ENCODE data around the gene ISG15. TPM values are rescaled to one million over a fixed set of nuclear protein-coding genes. Genes with fewer than 3 reads are reported as not detected.

The ISG15 gene
- total and polyA plus RNA-seq, 2 of the 13 experiments (the other 11 are each of a cell fraction or from before 2014, with no cell fraction given), result 42.1 to 54.9 TPM

DNA sequence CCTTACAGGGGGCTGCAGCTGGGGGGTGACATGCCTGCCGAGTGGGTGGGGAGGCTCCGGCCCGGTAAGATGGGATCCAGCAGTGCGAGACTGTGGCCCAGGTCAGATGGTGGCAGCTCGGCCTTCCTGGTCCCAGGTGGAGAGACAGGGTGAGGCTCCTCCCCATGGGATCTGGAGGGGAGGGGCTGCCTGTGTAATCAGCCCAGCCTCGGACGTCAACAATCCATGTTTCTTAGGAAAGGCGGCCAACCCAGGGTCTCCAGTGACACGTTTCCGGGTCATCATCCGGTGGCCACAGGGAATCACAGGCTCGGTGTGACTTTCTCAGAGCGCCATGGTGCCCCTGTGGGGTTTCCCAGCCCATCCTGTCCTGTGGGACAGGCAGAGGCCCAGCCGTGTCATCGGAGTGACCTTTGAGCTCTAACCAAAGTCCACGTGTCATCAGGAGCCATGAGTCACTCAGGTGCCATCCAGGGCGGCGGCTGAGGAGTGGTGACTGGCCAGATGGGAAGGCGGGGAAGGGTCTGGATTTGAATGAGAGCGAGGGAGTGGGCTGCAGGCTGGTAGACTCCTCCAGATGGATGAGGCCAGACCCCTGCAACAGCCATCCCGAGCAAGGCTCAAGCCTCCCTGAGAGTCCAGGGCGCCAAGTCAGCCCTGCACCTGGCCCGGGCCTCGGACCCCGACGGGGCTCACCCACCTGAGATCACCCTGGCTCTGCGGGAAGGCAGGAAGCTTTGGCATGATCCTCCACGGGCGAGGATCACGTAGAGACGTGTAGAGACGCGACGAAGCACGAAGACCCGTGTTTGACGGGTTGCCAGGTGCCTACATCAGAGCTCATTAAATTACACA lies 6.8 kb upstream of the ISG15 start (continued):
- TF ChIP-seq, protein P1, sequence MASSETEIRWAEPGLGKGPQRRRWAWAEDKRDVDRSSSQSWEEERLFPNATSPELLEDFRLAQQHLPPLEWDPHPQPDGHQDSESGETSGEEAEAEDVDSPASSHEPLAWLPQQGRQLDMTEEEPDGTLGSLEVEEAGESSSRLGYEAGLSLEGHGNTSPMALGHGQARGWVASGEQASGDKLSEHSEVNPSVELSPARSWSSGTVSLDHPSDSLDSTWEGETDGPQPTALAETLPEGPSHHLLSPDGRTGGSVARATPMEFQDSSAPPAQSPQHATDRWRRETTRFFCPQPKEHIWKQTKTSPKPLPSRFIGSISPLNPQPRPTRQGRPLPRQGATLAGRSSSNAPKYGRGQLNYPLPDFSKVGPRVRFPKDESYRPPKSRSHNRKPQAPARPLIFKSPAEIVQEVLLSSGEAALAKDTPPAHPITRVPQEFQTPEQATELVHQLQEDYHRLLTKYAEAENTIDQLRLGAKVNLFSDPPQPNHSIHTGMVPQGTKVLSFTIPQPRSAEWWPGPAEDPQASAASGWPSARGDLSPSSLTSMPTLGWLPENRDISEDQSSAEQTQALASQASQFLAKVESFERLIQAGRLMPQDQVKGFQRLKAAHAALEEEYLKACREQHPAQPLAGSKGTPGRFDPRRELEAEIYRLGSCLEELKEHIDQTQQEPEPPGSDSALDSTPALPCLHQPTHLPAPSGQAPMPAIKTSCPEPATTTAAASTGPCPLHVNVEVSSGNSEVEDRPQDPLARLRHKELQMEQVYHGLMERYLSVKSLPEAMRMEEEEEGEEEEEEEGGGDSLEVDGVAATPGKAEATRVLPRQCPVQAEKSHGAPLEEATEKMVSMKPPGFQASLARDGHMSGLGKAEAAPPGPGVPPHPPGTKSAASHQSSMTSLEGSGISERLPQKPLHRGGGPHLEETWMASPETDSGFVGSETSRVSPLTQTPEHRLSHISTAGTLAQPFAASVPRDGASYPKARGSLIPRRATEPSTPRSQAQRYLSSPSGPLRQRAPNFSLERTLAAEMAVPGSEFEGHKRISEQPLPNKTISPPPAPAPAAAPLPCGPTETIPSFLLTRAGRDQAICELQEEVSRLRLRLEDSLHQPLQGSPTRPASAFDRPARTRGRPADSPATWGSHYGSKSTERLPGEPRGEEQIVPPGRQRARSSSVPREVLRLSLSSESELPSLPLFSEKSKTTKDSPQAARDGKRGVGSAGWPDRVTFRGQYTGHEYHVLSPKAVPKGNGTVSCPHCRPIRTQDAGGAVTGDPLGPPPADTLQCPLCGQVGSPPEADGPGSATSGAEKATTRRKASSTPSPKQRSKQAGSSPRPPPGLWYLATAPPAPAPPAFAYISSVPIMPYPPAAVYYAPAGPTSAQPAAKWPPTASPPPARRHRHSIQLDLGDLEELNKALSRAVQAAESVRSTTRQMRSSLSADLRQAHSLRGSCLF (CRISPR knock-in tag; IDR thresholded peaks at IDR 0.05; ENCODE audit: borderline replicate concordance), result no peak
- TF ChIP-seq PHF5A (CRISPR knock-in tag; IDR thresholded peaks at IDR 0.05; ENCODE audit: low read depth, unreplicated experiment) (peak; percentile 74), KAT2B (IDR thresholded peaks at IDR 0.05; ENCODE audit: borderline replicate concordance, low read depth, low read length) (no peak), TBX3 (IDR thresholded peaks at IDR 0.05; ENCODE audit: borderline replicate concordance) (no peak; the same call in 1 of the 2 replicates), NFIC (IDR thresholded peaks at IDR 0.05; ENCODE audit: low read length) (no peak), BORCS8-MEF2B (CRISPR knock-in tag; IDR thresholded peaks at IDR 0.05) (no peak; the same call in 1 of the 2 replicates), MTF1 (CRISPR knock-in tag; IDR thresholded peaks at IDR 0.05) (no peak), PTBP1 (IDR thresholded peaks at IDR 0.05; ENCODE audit: low read depth, low read length, poor library complexity, severe bottlenecking) (no peak), SRSF1 (optimal IDR thresholded peaks at IDR 0.05; ENCODE audit: low read depth, low read length) (peak; percentile 78)
- TF ChIP-seq, protein P2, sequence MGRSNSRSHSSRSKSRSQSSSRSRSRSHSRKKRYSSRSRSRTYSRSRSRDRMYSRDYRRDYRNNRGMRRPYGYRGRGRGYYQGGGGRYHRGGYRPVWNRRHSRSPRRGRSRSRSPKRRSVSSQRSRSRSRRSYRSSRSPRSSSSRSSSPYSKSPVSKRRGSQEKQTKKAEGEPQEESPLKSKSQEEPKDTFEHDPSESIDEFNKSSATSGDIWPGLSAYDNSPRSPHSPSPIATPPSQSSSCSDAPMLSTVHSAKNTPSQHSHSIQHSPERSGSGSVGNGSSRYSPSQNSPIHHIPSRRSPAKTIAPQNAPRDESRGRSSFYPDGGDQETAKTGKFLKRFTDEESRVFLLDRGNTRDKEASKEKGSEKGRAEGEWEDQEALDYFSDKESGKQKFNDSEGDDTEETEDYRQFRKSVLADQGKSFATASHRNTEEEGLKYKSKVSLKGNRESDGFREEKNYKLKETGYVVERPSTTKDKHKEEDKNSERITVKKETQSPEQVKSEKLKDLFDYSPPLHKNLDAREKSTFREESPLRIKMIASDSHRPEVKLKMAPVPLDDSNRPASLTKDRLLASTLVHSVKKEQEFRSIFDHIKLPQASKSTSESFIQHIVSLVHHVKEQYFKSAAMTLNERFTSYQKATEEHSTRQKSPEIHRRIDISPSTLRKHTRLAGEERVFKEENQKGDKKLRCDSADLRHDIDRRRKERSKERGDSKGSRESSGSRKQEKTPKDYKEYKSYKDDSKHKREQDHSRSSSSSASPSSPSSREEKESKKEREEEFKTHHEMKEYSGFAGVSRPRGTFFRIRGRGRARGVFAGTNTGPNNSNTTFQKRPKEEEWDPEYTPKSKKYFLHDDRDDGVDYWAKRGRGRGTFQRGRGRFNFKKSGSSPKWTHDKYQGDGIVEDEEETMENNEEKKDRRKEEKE (IDR thresholded peaks at IDR 0.05), result no peak
- TF ChIP-seq, protein P3, sequence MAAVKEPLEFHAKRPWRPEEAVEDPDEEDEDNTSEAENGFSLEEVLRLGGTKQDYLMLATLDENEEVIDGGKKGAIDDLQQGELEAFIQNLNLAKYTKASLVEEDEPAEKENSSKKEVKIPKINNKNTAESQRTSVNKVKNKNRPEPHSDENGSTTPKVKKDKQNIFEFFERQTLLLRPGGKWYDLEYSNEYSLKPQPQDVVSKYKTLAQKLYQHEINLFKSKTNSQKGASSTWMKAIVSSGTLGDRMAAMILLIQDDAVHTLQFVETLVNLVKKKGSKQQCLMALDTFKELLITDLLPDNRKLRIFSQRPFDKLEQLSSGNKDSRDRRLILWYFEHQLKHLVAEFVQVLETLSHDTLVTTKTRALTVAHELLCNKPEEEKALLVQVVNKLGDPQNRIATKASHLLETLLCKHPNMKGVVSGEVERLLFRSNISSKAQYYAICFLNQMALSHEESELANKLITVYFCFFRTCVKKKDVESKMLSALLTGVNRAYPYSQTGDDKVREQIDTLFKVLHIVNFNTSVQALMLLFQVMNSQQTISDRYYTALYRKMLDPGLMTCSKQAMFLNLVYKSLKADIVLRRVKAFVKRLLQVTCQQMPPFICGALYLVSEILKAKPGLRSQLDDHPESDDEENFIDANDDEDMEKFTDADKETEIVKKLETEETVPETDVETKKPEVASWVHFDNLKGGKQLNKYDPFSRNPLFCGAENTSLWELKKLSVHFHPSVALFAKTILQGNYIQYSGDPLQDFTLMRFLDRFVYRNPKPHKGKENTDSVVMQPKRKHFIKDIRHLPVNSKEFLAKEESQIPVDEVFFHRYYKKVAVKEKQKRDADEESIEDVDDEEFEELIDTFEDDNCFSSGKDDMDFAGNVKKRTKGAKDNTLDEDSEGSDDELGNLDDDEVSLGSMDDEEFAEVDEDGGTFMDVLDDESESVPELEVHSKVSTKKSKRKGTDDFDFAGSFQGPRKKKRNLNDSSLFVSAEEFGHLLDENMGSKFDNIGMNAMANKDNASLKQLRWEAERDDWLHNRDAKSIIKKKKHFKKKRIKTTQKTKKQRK (IDR thresholded peaks at IDR 0.05; ENCODE audit: low read length), result no peak

Measured in HepG2 (cell line).